H1 (cell line): ENCODE data around the gene ZNF135.

Experiments used
- EP300 ChIP-seq, 2 experiments: IDR thresholded peaks; 1 replicate in 1 of 2; 2 replicates in 1 of 2; pipeline ENCODE4 v1.6.1; 2011 to 2012; ENCODE audit warnings: low read depth in 2 of 2, low read length in 2 of 2, mild to moderate bottlenecking in 2 of 2, borderline replicate concordance in 1 of 2, inconsistent platforms in 1 of 2, moderate library complexity in 1 of 2
- EZH2 ChIP-seq: fragments of 200-600 bp; sonication (generic); IDR thresholded peaks from 2 replicates; pipeline ENCODE4 v1.7.1; 2012; ENCODE audit warnings: low read depth, mild to moderate bottlenecking, moderate library complexity, low read length, inconsistent platforms; ENCODE audit not compliant: severe bottlenecking
- POLR2AphosphoS5 ChIP-seq: IDR thresholded peaks from 2 replicates; pipeline ENCODE4 v1.6.1; 2011; ENCODE audit warnings: low read depth, low read length
- RAD21 ChIP-seq, 2 experiments: IDR thresholded peaks in 1 of 2; conservative IDR thresholded peaks in 1 of 2; 2 replicates each; pipeline ENCODE4 v1.6.1; 2011; ENCODE audit warnings: low read depth in 2 of 2, low read length in 2 of 2, improper control_type of control experiment in 1 of 2, inconsistent platforms in 1 of 2, mild to moderate bottlenecking in 1 of 2, moderate library complexity in 1 of 2
- SP2 ChIP-seq: IDR thresholded peaks from 2 replicates; pipeline ENCODE4 v1.6.1; 2012; ENCODE audit warnings: mild to moderate bottlenecking, low read length, inconsistent platforms
- SP4 ChIP-seq: IDR thresholded peaks from 2 replicates; pipeline ENCODE4 v1.6.1; 2012; ENCODE audit warnings: low read length, inconsistent platforms
- TAF1 ChIP-seq: IDR thresholded peaks from 2 replicates; pipeline ENCODE4 v1.6.1; 2011; ENCODE audit warnings: mild to moderate bottlenecking, low read depth, low read length
- TAF7 ChIP-seq: optimal IDR thresholded peaks from 2 replicates; pipeline ENCODE3; 2011; ENCODE audit warnings: low read depth, mild to moderate bottlenecking, inconsistent platforms, low read length, moderate library complexity, borderline replicate concordance
- TBP ChIP-seq: IDR thresholded peaks from 2 replicates; pipeline ENCODE4 v1.6.1; 2011; ENCODE audit warnings: low read depth, low read length, improper control_type of control experiment
- TCF12 ChIP-seq: IDR thresholded peaks from 2 replicates; pipeline ENCODE4 v1.6.1; 2011; ENCODE audit warnings: low read depth, mild to moderate bottlenecking, low read length
- TF ChIP-seq, protein P1 (sequence below), 3 experiments: IDR thresholded peaks; 1 replicate in 2 of 3; 2 replicates in 1 of 3; pipeline versions ENCODE4 v1.5.1 to v1.6.1; 2011; ENCODE audit warnings: low read length in 3 of 3, mild to moderate bottlenecking in 3 of 3, inconsistent platforms in 2 of 3, low read depth in 1 of 3, moderate library complexity in 1 of 3; ENCODE audit not compliant: insufficient read depth in 1 of 3; ENCODE audit errors: control extremely low read depth in 1 of 3

DNA sequence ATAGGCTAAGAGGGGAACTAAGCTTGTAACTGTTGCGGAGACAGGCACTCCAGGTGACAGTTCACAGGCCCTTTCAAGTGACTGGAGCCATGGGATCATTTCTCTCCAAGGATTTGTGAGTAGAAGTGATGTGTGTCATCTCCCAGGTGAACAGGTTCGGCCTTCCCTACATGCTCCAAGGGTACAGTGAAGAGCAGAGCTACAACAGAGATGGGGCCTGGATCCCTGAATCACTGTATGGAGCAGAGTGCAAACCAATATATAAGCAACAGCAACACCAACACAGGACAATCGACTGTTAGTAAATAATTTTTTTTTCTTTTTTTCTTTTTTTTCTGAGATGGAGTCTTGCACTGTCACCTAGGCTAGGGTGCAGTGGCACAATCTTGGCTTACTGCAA, 23.9 kb downstream of the ZNF135 start:
- no peak for TF ChIP-seq TCF12
- TF ChIP-seq, protein P1, sequence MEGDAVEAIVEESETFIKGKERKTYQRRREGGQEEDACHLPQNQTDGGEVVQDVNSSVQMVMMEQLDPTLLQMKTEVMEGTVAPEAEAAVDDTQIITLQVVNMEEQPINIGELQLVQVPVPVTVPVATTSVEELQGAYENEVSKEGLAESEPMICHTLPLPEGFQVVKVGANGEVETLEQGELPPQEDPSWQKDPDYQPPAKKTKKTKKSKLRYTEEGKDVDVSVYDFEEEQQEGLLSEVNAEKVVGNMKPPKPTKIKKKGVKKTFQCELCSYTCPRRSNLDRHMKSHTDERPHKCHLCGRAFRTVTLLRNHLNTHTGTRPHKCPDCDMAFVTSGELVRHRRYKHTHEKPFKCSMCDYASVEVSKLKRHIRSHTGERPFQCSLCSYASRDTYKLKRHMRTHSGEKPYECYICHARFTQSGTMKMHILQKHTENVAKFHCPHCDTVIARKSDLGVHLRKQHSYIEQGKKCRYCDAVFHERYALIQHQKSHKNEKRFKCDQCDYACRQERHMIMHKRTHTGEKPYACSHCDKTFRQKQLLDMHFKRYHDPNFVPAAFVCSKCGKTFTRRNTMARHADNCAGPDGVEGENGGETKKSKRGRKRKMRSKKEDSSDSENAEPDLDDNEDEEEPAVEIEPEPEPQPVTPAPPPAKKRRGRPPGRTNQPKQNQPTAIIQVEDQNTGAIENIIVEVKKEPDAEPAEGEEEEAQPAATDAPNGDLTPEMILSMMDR (IDR thresholded peaks at IDR 0.05; ENCODE audit: control extremely low read depth in 1 of 3, insufficient read depth in 1 of 3, low read depth in 1 of 3, low read length in 3 of 3), result no peak
- TF ChIP-seq TBP, result no peak
- no peak for TF ChIP-seq TAF7
- TF ChIP-seq SP2, result no peak
- no peak for TF ChIP-seq POLR2AphosphoS5
- no peak for TF ChIP-seq EP300 (IDR thresholded peaks at IDR 0.05; ENCODE audit: borderline replicate concordance in 1 of 2, low read depth in 2 of 2, low read length in 2 of 2)
- TF ChIP-seq TAF1, result no peak
- no peak for TF ChIP-seq EZH2
- no peak for TF ChIP-seq RAD21 (IDR thresholded peaks at IDR 0.05 in 1 of 2, conservative IDR thresholded peaks at IDR 0.05 in 1 of 2; ENCODE audit: low read depth in 2 of 2, low read length in 2 of 2)
- TF ChIP-seq SP4, result no peak
